Measurements from ENCODE around the gene CSK.

- TF ChIP-seq POLR2A (IDR thresholded peaks at IDR 0.05) (no peak), CTCF (IDR thresholded peaks at IDR 0.05) (no peak), POLR2AphosphoS5 (IDR thresholded peaks at IDR 0.05) (no peak)
These were observed 59.2 kb downstream of the CSK start for GRCh38 chr15:74840851-74841775.
